Mesendoderm (in vitro differentiated cells): ENCODE data around the gene TMEM272.
A peak's percentile ranks its signal among the peaks of the same experiment; 100 is the strongest.

Source experiments
- DNase-seq: peaks from one replicate; pipeline ENCODE4 v3.0.0; 2013
- H2AK5ac ChIP-seq: 2 replicates; pipeline ENCODE4 v1.6.1; 2013; ENCODE audit warnings: low read length, inconsistent platforms
- H2BK120ac ChIP-seq: 2 replicates; pipeline ENCODE4 v1.6.1; 2013; ENCODE audit warnings: low read depth, mild to moderate bottlenecking, low read length, moderate library complexity, mixed read lengths
- H2BK15ac ChIP-seq: replicated peaks from 2 replicates; pipeline ENCODE4 v1.6.1; 2013; ENCODE audit warnings: low read depth, mild to moderate bottlenecking, moderate library complexity
- H2BK5ac ChIP-seq: 2 replicates; pipeline ENCODE4 v1.6.1; 2013; ENCODE audit warnings: low read length, inconsistent platforms
- H3K18ac ChIP-seq: 2 replicates; pipeline ENCODE4 v1.6.1; 2013; ENCODE audit warnings: mild to moderate bottlenecking, low read length, mixed read lengths
- H3K23ac ChIP-seq: one replicate; pipeline ENCODE4 v1.6.1; 2013; ENCODE audit warnings: low read length
- H3K27ac ChIP-seq: 2 replicates; pipeline ENCODE4 v1.5.1; 2013; ENCODE audit warnings: low read depth, mild to moderate bottlenecking, inconsistent platforms, low read length, moderate library complexity
- H3K27me3 ChIP-seq: 2 replicates; pipeline ENCODE4 v1.6.1; 2013; ENCODE audit warnings: low read length, control low read depth, mild to moderate bottlenecking, inconsistent platforms; ENCODE audit not compliant: insufficient read depth, poor library complexity
- H3K36me3 ChIP-seq: 2 replicates; pipeline ENCODE4 v1.6.1; 2013; ENCODE audit warnings: low read length, inconsistent platforms; ENCODE audit not compliant: control insufficient read depth, insufficient read depth
- H3K4ac ChIP-seq: one replicate; pipeline ENCODE4 v1.6.1; 2013; ENCODE audit warnings: low read depth, mild to moderate bottlenecking, low read length, moderate library complexity
- H3K4me1 ChIP-seq: 2 replicates; pipeline ENCODE4 v1.6.1; 2013; ENCODE audit warnings: low read depth, low read length, inconsistent platforms; ENCODE audit not compliant: control insufficient read depth
- H3K4me2 ChIP-seq: 2 replicates; pipeline ENCODE4 v1.6.1; 2013; ENCODE audit warnings: low read length
- H3K4me3 ChIP-seq: 2 replicates; pipeline ENCODE4 v1.5.1; 2013; ENCODE audit warnings: mild to moderate bottlenecking, low read length
- H3K56ac ChIP-seq: one replicate; pipeline ENCODE4 v1.6.1; 2013; ENCODE audit warnings: low read length
- H3K79me1 ChIP-seq: 2 replicates; pipeline ENCODE4 v1.6.1; 2013; ENCODE audit warnings: low read length, inconsistent platforms
- H3K79me2 ChIP-seq: 2 replicates; pipeline ENCODE4 v1.6.1; 2013; ENCODE audit warnings: mild to moderate bottlenecking, low read length; ENCODE audit not compliant: control insufficient read depth, insufficient read depth
- H3K9ac ChIP-seq: 2 replicates; pipeline ENCODE4 v1.6.1; 2013; ENCODE audit warnings: low read length, inconsistent platforms
- H4K5ac ChIP-seq: one replicate; pipeline ENCODE4 v1.6.1; 2013; ENCODE audit warnings: low read length
- H4K8ac ChIP-seq: one replicate; pipeline ENCODE4 v1.6.1; 2013; ENCODE audit warnings: low read depth, mild to moderate bottlenecking, control low read depth, low read length, moderate library complexity
- WGBS: extraction: QIAGEN DNeasy Blood & Tissue Kit; methylation state at CpG from one replicate; pipeline ENCODE4 v1.1.7; 2013; ENCODE audit warnings: low lambda C conversion rate, missing lambda C conversion rate; ENCODE audit not compliant: insufficient coverage; ENCODE audit errors: extremely low coverage; 5-methylcytosine and 5-hydroxymethylcytosine counted together

Gene TMEM272

GRCh38 chr13:51822106-51822815 is 22.7 kb downstream of the TMEM272 start:
- no peak overlapping the region for H2AK5ac ChIP-seq
- H3K18ac ChIP-seq = no peak overlapping the region
- no peak overlapping the region for H3K23ac ChIP-seq
- WGBS = no CpG with 5 or more reads among the region's 13 CpGs
- H3K4me2 ChIP-seq = no peak overlapping the region
- H3K4me1 ChIP-seq = peaks cover 9% of the 10 kb centered on the region
- no peaks in the 10 kb centered on the region for H3K27me3 ChIP-seq
- no peak overlapping the region for H3K56ac ChIP-seq
- no peak overlapping the region for H3K27ac ChIP-seq
- no peak overlapping the region for H3K4me3 ChIP-seq
- no peak overlapping the region for H3K9ac ChIP-seq
- no peak overlapping the region for H4K5ac ChIP-seq
- H3K4ac ChIP-seq = no peak overlapping the region
- H2BK120ac ChIP-seq = no peak overlapping the region
- H3K36me3 ChIP-seq = no peaks in the 10 kb centered on the region
- H4K8ac ChIP-seq = no peak overlapping the region
- H3K79me2 ChIP-seq = no peaks in the 10 kb centered on the region
- H3K79me1 ChIP-seq = no peaks in the 10 kb centered on the region
- H2BK15ac ChIP-seq = no peak overlapping the region
- DNase-seq = no peak
- H2BK5ac ChIP-seq = no peak overlapping the region

- no peaks in the 10 kb centered on the region for H3K79me1 ChIP-seq
- no peak overlapping the region for H2BK120ac ChIP-seq
- H3K4me2 ChIP-seq = no peak overlapping the region
- no peak overlapping the region for H4K8ac ChIP-seq
- H2BK15ac ChIP-seq = no peak overlapping the region
- no peak overlapping the region for H3K9ac ChIP-seq
- no peak overlapping the region for H3K4ac ChIP-seq
- H3K36me3 ChIP-seq = no peaks in the 10 kb centered on the region
- H3K23ac ChIP-seq = no peak overlapping the region
- H3K79me2 ChIP-seq = no peaks in the 10 kb centered on the region
- no CpG with 5 or more reads among the region's 2 CpGs for WGBS
- no peak overlapping the region for H3K27ac ChIP-seq
- H3K4me3 ChIP-seq = no peak overlapping the region
- no peak overlapping the region for H2BK5ac ChIP-seq
- H3K18ac ChIP-seq = no peak overlapping the region
- peaks cover 9% of the 10 kb centered on the region for H3K4me1 ChIP-seq
- H2AK5ac ChIP-seq = no peak overlapping the region
- H3K56ac ChIP-seq = no peak overlapping the region
- no peaks in the 10 kb centered on the region for H3K27me3 ChIP-seq
- DNase-seq = no peak
- no peak overlapping the region for H4K5ac ChIP-seq
Observed at GRCh38 chr13:51821606-51822005, 23.4 kb downstream of the TMEM272 start.

GRCh38 chr13:51820016-51820597 is 24.9 kb downstream of the TMEM272 start:
- H3K27ac ChIP-seq = no peak overlapping the region
- no peaks in the 10 kb centered on the region for H3K79me1 ChIP-seq
- no peak overlapping the region for H3K18ac ChIP-seq
- H4K5ac ChIP-seq = no peak overlapping the region
- no peak overlapping the region for H2BK15ac ChIP-seq
- no peak overlapping the region for H3K9ac ChIP-seq
- DNase-seq = peak; percentile 34
- H3K4me1 ChIP-seq = peaks cover 8% of the 10 kb centered on the region
- no peak overlapping the region for H3K56ac ChIP-seq
- H3K23ac ChIP-seq = no peak overlapping the region
- no peak overlapping the region for H3K4ac ChIP-seq
- H2AK5ac ChIP-seq = no peak overlapping the region
- H3K4me2 ChIP-seq = no peak overlapping the region
- no peaks in the 10 kb centered on the region for H3K79me2 ChIP-seq
- no peak overlapping the region for H2BK5ac ChIP-seq
- H2BK120ac ChIP-seq = no peak overlapping the region
- H4K8ac ChIP-seq = no peak overlapping the region
- no peak overlapping the region for H3K4me3 ChIP-seq
- no peaks in the 10 kb centered on the region for H3K36me3 ChIP-seq
- no CpG with 5 or more reads among the region's 4 CpGs for WGBS
- no peaks in the 10 kb centered on the region for H3K27me3 ChIP-seq

GRCh38 chr13:51819544-51819943 is 25.4 kb downstream of the TMEM272 start:
- Histone ChIP-seq H3K4ac (no peak overlapping the region), H4K5ac (no peak overlapping the region), H3K4me1 (peaks cover 6% of the 10 kb centered on the region), H3K23ac (no peak overlapping the region), H3K18ac (no peak overlapping the region), H3K4me2 (no peak overlapping the region), H3K9ac (no peak overlapping the region), H2AK5ac (no peak overlapping the region), H3K27ac (no peak overlapping the region), H3K4me3 (no peak overlapping the region), H4K8ac (no peak overlapping the region), H3K27me3 (no peaks in the 10 kb centered on the region), H2BK5ac (no peak overlapping the region), H2BK15ac (no peak overlapping the region), H2BK120ac (no peak overlapping the region), H3K36me3 (no peaks in the 10 kb centered on the region), H3K56ac (no peak overlapping the region), H3K79me2 (no peaks in the 10 kb centered on the region), H3K79me1 (no peaks in the 10 kb centered on the region)
- WGBS = no CpG with 5 or more reads among the region's 3 CpGs
- DNase-seq = no peak

- Histone ChIP-seq H3K4me2 (no peak overlapping the region), H3K79me2 (no peaks in the 10 kb centered on the region), H2BK5ac (no peak overlapping the region), H3K56ac (no peak overlapping the region), H2AK5ac (no peak overlapping the region), H2BK120ac (no peak overlapping the region), H3K23ac (no peak overlapping the region), H4K5ac (no peak overlapping the region), H3K36me3 (no peaks in the 10 kb centered on the region), H3K4me1 (peaks cover 6% of the 10 kb centered on the region), H3K79me1 (no peaks in the 10 kb centered on the region), H4K8ac (no peak overlapping the region), H3K27me3 (no peaks in the 10 kb centered on the region), H3K18ac (no peak overlapping the region), H2BK15ac (no peak overlapping the region), H3K9ac (no peak overlapping the region), H3K4me3 (no peak overlapping the region), H3K4ac (no peak overlapping the region), H3K27ac (no peak overlapping the region)
- no CpG with 5 or more reads among the region's 9 CpGs for WGBS
- DNase-seq = no peak
Observed at GRCh38 chr13:51818781-51819511, 26.0 kb downstream of the TMEM272 start.
